HG03558 (cell line): ENCODE data around the gene SLC4A4.

Source experiments
- ATAC-seq: cut with Tn5 transposase; IDR thresholded peaks from one replicate; pipeline ENCODE4 v1.9.1; 2021; ENCODE audit warnings: moderate number of reproducible peaks; ENCODE audit not compliant: unreplicated experiment; ENCODE audit errors: extremely low read depth

SLC4A4 gene

GRCh38 chr4:71338846-71339593, at the start of gene SLC4A4:
TSS of gene SLC4A4 (plus strand) at chr4:71339020.
- ATAC-seq = peak; percentile 100

GRCh38 chr4:71290074-71290473, 48.7 kb upstream of the SLC4A4 start:
- ATAC-seq = no peak

- ATAC-seq = no peak
Observed at GRCh38 chr4:71290476-71290875, 48.3 kb upstream of the SLC4A4 start.

- no peak for ATAC-seq
Observed at GRCh38 chr4:71292228-71292627, 46.6 kb upstream of the SLC4A4 start.

- ATAC-seq = no peak
Observed at GRCh38 chr4:71293705-71294104, 45.1 kb upstream of the SLC4A4 start.

- no peak for ATAC-seq
Observed at GRCh38 chr4:71294301-71294700, 44.5 kb upstream of the SLC4A4 start.

- no peak for ATAC-seq
Observed at GRCh38 chr4:71296945-71297344, 41.9 kb upstream of the SLC4A4 start.

- ATAC-seq = no peak
Observed at GRCh38 chr4:71300362-71300761, 38.5 kb upstream of the SLC4A4 start.

- ATAC-seq = no peak
Observed at GRCh38 chr4:71300964-71301363, 37.9 kb upstream of the SLC4A4 start.

GRCh38 chr4:71303287-71303686, 35.5 kb upstream of the SLC4A4 start:
- no peak for ATAC-seq

- ATAC-seq = no peak
Observed at GRCh38 chr4:71303850-71304249, 35.0 kb upstream of the SLC4A4 start.

GRCh38 chr4:71304289-71304850, 34.5 kb upstream of the SLC4A4 start:
- ATAC-seq = no peak

- ATAC-seq = no peak
Observed at GRCh38 chr4:71307729-71308128, 31.1 kb upstream of the SLC4A4 start.

GRCh38 chr4:71322425-71322824, 16.4 kb upstream of the SLC4A4 start:
- ATAC-seq = no peak

GRCh38 chr4:71333368-71333767, 5.5 kb upstream of the SLC4A4 start:
- ATAC-seq = no peak

GRCh38 chr4:71333960-71334359, 4.9 kb upstream of the SLC4A4 start:
- no peak for ATAC-seq

GRCh38 chr4:71334465-71334882, 4.3 kb upstream of the SLC4A4 start:
- ATAC-seq = no peak

GRCh38 chr4:71343670-71344466, 5.0 kb downstream of the SLC4A4 start:
- no peak for ATAC-seq

GRCh38 chr4:71346710-71347109, 7.9 kb downstream of the SLC4A4 start:
- ATAC-seq = no peak

GRCh38 chr4:71348586-71348985, 9.8 kb downstream of the SLC4A4 start:
- no peak for ATAC-seq

- ATAC-seq = no peak
Observed at GRCh38 chr4:71355045-71355444, 16.2 kb downstream of the SLC4A4 start.
